DMS79 (cell line): ENCODE data around the gene FOXO4.
A peak's percentile ranks its signal among the peaks of the same experiment; 100 is the strongest.
"Not testable (repeated sequence)": the region's sequence is repeated elsewhere in the genome, so short reads cannot be mapped to it uniquely, and the experiment has no call there.

ENCODE experiments used
- DNase-seq: peaks from one replicate; lab custom pipeline; 2025; lab: John Stamatoyannopoulos, UW

FOXO4 gene

GRCh38 chrX:71095555-71095980 is at the start of gene FOXO4:
FOXO4 (plus strand) TSS chrX:71095851; CDS start chrX:71096529, 678 bp downstream.
- DNase-seq: peak; percentile 64

- not testable (repeated sequence) for DNase-seq
Measured at GRCh38 chrX:71047891-71048290, 47.8 kb upstream of the FOXO4 start.

GRCh38 chrX:71052721-71053120 is 42.9 kb upstream of the FOXO4 start:
- no peak for DNase-seq

GRCh38 chrX:71053217-71053621 is 42.4 kb upstream of the FOXO4 start:
- DNase-seq: no peak

- no peak for DNase-seq
Measured at GRCh38 chrX:71056867-71057266, 38.8 kb upstream of the FOXO4 start.

GRCh38 chrX:71057848-71058530 is 37.7 kb upstream of the FOXO4 start:
- DNase-seq: no peak

GRCh38 chrX:71060127-71060526 is 35.5 kb upstream of the FOXO4 start:
- no peak for DNase-seq

- DNase-seq: no peak
Measured at GRCh38 chrX:71067089-71067488, 28.6 kb upstream of the FOXO4 start.

- DNase-seq: no peak
Measured at GRCh38 chrX:71067712-71068043, 28.0 kb upstream of the FOXO4 start.

GRCh38 chrX:71068044-71068918 is 27.4 kb upstream of the FOXO4 start, which contains the start of gene SNX12:
SNX12 (minus strand) TSS chrX:71068334; CDS start chrX:71068306, 28 bp downstream.
- peak; percentile 93 for DNase-seq

GRCh38 chrX:71070531-71070930 is 25.1 kb upstream of the FOXO4 start:
- DNase-seq: no peak

GRCh38 chrX:71081330-71082123 is 14.1 kb upstream of the FOXO4 start:
- DNase-seq: no peak

- no peak for DNase-seq
Measured at GRCh38 chrX:71082124-71082647, 13.5 kb upstream of the FOXO4 start.

GRCh38 chrX:71082822-71083221 is 12.8 kb upstream of the FOXO4 start:
- no peak for DNase-seq

- DNase-seq: no peak
Measured at GRCh38 chrX:71085900-71086299, 9.8 kb upstream of the FOXO4 start.

- DNase-seq: no peak
Measured at GRCh38 chrX:71091263-71091662, 4.4 kb upstream of the FOXO4 start.

- no peak for DNase-seq
Measured at GRCh38 chrX:71095033-71095432, 618 bp upstream of the FOXO4 start.

GRCh38 chrX:71095981-71096759 is 519 bp downstream of the FOXO4 start:
- peak; percentile 3 for DNase-seq

GRCh38 chrX:71096760-71097032 is 1.0 kb downstream of the FOXO4 start:
- DNase-seq: no peak

- DNase-seq: no peak
Measured at GRCh38 chrX:71098302-71098701, 2.7 kb downstream of the FOXO4 start.

GRCh38 chrX:71098951-71099506 is 3.4 kb downstream of the FOXO4 start:
- no peak for DNase-seq
